Lung (tissue), 12 donors: ENCODE measurements around the gene NUBP2. TPM values are rescaled to one million over a fixed set of nuclear protein-coding genes. Genes with fewer than 3 reads are reported as not detected.

ENCODE experiments used
- ATAC-seq: fragments of 200-7000 bp; cut with Tn5 transposase; one replicate; pipeline ENCODE4 v1.9.1; 2020; ENCODE audit warnings: moderate number of reproducible peaks; ENCODE audit not compliant: insufficient read depth, low FRiP score
- DNase-seq, 3 donors: peaks; one replicate each; pipeline ENCODE4 v3.0.0-alpha.2; 2013 to 2017
- H3K27ac ChIP-seq, 2 donors: one replicate each; pipeline ENCODE4 v1.5.1; 2013; ENCODE audit warnings: mild to moderate bottlenecking in 2 of 2, moderate library complexity in 2 of 2, control low read depth in 1 of 2, inconsistent platforms in 1 of 2, low read depth in 1 of 2, low read length in 1 of 2
- H3K27me3 ChIP-seq, 3 donors: one replicate each; pipeline ENCODE4 v1.5.1; 2013; ENCODE audit warnings: low read length in 2 of 3; ENCODE audit not compliant: control insufficient read depth in 3 of 3, insufficient read depth in 3 of 3
- H3K36me3 ChIP-seq, 4 donors: one replicate each; pipeline ENCODE4 v1.5.1; 2013; ENCODE audit warnings: low read length in 4 of 4, mild to moderate bottlenecking in 1 of 4, moderate library complexity in 1 of 4; ENCODE audit not compliant: control insufficient read depth in 4 of 4, insufficient read depth in 4 of 4
- H3K4me1 ChIP-seq, 5 donors: one replicate each; pipeline ENCODE4 v1.5.1; 2013; ENCODE audit warnings: low read length in 5 of 5, mild to moderate bottlenecking in 2 of 5, moderate library complexity in 1 of 5; ENCODE audit not compliant: control insufficient read depth in 5 of 5, insufficient read depth in 5 of 5
- H3K4me3 ChIP-seq: one replicate; pipeline ENCODE4 v1.5.1; 2013; ENCODE audit warnings: mild to moderate bottlenecking, control low read depth, moderate library complexity
- H3K9ac ChIP-seq, 2 donors: one replicate each; pipeline ENCODE4 v1.5.1; 2013; ENCODE audit warnings: low read length in 2 of 2, control low read depth in 1 of 2; ENCODE audit not compliant: insufficient read depth in 1 of 2
- H3K9me3 ChIP-seq, 4 donors: one replicate each; pipeline ENCODE4 v1.5.1; 2013; ENCODE audit warnings: low read length in 3 of 4, mild to moderate bottlenecking in 1 of 4, moderate library complexity in 1 of 4; ENCODE audit not compliant: control insufficient read depth in 4 of 4, insufficient read depth in 3 of 4
- WGBS, 2 donors: extraction: QIAGEN DNeasy Blood & Tissue Kit; methylation state at CpG; one replicate each; pipeline ENCODE4 v1.1.7; 2013; 5-methylcytosine and 5-hydroxymethylcytosine counted together
- polyA plus RNA-seq, 2 donors: library from polyadenylated mRNA; stranded (reverse); fragments of 200-250 nt; gene quantifications; one replicate each; pipeline ENCODE4 v1.2.1, GENCODE V29; 2013
- total RNA-seq, 2 donors: library from RNA; depleted of rRNA in 1 of 2; stranded (reverse); fragments of >200 nt in 1 of 2; gene quantifications; one replicate each; pipeline ENCODE4 v1.2.1, GENCODE V29; 2014 to 2021
- TF ChIP-seq, protein P1 (sequence below): IDR thresholded peaks from 2 replicates; pipeline ENCODE4 v1.5.1; 2012; ENCODE audit warnings: mild to moderate bottlenecking; ENCODE audit errors: control extremely low read depth, extremely low read depth
- donor health status: control.
- donor health status: control.
- donor health status: Bipolar disorder and iron deficiency.
- donor health status: healthy.
- donor health status: DM: yes; HTN: yes; CAD: no.

Gene NUBP2
- total and polyA plus RNA-seq, 4 donors = 38.9 to 70.2 (median 65.6) TPM

DNA sequence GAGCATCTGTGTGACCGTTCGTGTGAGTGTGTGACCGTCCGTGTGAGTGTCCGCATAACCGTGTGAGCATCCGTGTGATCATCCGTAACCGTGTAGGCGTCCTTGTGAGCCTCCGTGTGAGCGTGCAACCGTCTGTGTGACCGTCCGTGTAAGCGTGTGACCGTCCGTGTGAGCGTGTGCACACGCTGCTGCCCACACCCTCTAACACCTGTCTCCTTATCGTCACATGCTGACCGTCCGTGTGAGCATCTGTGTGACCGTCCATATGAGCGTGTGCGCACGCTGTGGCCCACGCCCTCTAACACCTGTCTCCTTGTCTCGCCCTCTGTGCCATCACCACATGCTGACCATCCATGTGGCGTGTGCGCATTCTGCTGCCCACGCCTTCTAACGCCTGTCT is 42.5 kb upstream of the NUBP2 start:
- 97% methylated on average over 33 of the region's 33 CpGs for WGBS, 2 donors
- ATAC-seq (no peak), DNase-seq (no peak)
- TF ChIP-seq, protein P1, sequence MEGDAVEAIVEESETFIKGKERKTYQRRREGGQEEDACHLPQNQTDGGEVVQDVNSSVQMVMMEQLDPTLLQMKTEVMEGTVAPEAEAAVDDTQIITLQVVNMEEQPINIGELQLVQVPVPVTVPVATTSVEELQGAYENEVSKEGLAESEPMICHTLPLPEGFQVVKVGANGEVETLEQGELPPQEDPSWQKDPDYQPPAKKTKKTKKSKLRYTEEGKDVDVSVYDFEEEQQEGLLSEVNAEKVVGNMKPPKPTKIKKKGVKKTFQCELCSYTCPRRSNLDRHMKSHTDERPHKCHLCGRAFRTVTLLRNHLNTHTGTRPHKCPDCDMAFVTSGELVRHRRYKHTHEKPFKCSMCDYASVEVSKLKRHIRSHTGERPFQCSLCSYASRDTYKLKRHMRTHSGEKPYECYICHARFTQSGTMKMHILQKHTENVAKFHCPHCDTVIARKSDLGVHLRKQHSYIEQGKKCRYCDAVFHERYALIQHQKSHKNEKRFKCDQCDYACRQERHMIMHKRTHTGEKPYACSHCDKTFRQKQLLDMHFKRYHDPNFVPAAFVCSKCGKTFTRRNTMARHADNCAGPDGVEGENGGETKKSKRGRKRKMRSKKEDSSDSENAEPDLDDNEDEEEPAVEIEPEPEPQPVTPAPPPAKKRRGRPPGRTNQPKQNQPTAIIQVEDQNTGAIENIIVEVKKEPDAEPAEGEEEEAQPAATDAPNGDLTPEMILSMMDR = no peak
- Histone ChIP-seq H3K27me3 (no peaks in the 10 kb centered on the region), H3K9ac (no peak overlapping the region), H3K4me1 (no peaks in the 10 kb centered on the region), H3K4me3 (no peak overlapping the region), H3K9me3 (peaks cover 0 to 3% (median 0%) of the 10 kb centered on the region in 4 donors), H3K27ac (no peak overlapping the region), H3K36me3 (peaks cover 3 to 38% (median 16%) of the 10 kb centered on the region in 4 donors)

DNA sequence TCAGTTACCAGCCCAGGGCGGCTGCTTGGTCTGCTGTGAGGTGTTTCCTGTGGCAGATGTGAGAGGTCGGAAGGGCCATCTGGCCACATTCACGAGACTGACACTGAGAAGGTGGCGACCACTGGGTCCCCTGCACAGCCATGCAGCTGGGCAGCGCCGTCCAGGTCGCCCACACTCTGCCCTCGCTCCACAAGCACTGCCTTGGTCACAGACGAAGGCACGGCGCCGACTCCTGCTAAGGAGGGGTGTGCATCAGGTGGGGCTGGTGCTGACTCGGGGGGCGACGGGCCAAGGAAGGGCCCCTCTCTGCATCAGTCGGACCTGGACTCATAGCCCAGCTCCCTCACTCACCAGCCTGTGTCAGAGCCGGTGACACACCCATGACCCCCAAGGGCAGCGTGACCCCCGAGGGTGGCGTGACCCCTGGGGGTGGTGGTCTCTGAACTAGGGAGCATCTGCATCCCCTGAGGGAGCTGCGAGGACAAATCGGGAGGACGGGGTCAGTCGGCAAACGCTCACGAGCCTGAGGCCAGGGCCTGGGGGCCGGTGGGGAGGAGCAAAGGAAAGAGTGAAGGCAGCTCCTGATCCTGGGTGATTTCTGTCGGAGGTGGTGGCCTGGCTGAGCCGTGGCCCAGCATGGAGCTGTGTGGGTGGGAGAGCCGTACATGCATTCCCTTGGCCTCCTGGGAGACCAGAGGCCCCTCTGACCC is 41.8 kb upstream of the NUBP2 start:
- DNase-seq = no peak
- Histone ChIP-seq H3K4me1 (no peaks in the 10 kb centered on the region), H3K27me3 (no peaks in the 10 kb centered on the region), H3K27ac (no peak overlapping the region), H3K36me3 (peaks cover 3 to 42% (median 13%) of the 10 kb centered on the region in 4 donors), H3K9me3 (peaks cover 0 to 3% (median 0%) of the 10 kb centered on the region in 4 donors), H3K9ac (no peak overlapping the region), H3K4me3 (no peak overlapping the region)
- ATAC-seq = no peak
- 95 to 98% methylated on average over 30 of the region's 30 CpGs for WGBS, 2 donors
- TF ChIP-seq, protein P1 = no peak

DNA sequence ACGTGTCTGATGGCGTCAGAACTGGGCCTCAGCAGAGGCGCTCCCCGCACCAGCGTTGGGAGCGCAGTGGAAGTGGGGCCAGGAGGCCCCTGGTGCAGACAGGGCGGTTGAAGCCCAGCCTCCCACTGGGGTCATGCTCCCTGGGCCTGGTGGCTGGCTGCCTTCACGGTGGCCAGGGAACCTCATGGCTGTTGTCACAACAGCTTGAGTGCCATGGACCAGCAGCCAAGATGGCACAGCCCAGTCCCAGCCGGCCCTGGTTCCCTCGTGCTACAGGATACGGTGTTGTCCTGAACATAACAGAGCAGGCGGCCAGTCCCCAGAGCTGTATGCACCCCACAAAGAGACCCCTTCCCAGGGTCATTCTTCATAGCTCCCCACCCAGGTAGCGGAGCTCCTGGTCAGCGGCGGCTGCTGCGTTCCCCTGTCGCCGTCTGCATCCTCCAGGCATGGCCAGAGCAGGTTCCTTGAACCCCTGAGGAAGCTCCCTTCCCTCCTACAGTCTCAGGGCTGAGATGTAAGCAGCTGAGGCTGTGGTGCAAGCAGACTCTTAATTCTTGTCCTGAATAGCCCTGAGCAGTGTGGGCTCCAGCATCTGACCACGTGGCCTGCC is 41.1 kb upstream of the NUBP2 start:
- H3K9ac ChIP-seq = no peak overlapping the region
- H3K27me3 ChIP-seq = no peaks in the 10 kb centered on the region
- H3K4me1 ChIP-seq = no peaks in the 10 kb centered on the region
- peaks cover 3 to 46% (median 12%) of the 10 kb centered on the region in 4 donors for H3K36me3 ChIP-seq
- H3K4me3 ChIP-seq = no peak overlapping the region
- TF ChIP-seq, protein P1 = no peak
- no peak for DNase-seq
- no peak for ATAC-seq
- no peak overlapping the region for H3K27ac ChIP-seq
- peaks cover 0 to 2% (median 0%) of the 10 kb centered on the region in 4 donors for H3K9me3 ChIP-seq
- WGBS, 2 donors = 96% methylated on average over 17 to 19 of the region's 19 CpGs
